NCI-H460 (cell line): ENCODE data around the gene MAN1A2. TPM values are rescaled to one million over a fixed set of nuclear protein-coding genes. Genes with fewer than 3 reads are reported as not detected.
"Not testable (repeated sequence)": the region's sequence is repeated elsewhere in the genome, so short reads cannot be mapped to it uniquely, and the experiment has no call there.

Source experiments
- DNase-seq: peaks from one replicate; pipeline ENCODE4 v3.0.0-alpha.2; 2016; ENCODE audit warnings: low read depth; ENCODE audit errors: extremely low read depth
- total RNA-seq: library from RNA; depleted of rRNA; stranded (reverse); fragments of >200 nt; shearing (Covaris generic); gene quantifications from 2 replicates; pipeline ENCODE4 v1.2.3, GENCODE V29; 2014

Gene MAN1A2
- total RNA-seq, 1 experiment from 2014 or later = 24.3 TPM

- DNase-seq = no peak
Observed at GRCh38 chr1:117555806-117556205, 188.6 kb downstream of the MAN1A2 start.

- no peak for DNase-seq
Observed at GRCh38 chr1:117556341-117556740, 189.1 kb downstream of the MAN1A2 start.

DNA sequence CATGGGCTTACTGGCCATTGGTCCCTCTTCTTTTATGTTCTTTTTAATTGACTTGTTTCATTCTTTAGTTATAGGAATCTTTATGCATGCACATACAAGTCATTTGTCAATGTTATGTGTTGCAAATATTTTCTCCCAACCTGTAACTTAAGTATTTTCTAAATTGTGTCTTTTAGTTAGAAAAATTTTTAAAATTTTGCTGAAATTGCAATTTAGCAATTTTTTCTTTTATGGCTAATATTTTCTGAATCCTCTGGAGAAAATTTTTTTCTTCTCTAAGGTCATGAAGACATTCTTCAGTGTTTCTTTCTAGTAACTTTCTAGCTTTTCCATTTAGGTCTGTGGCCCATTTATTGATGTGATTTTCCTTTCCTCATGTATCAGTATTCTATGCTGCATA is 189.7 kb downstream of the MAN1A2 start:
- no peak for DNase-seq

- not testable (repeated sequence) for DNase-seq
Observed at GRCh38 chr1:117558451-117558850, 191.2 kb downstream of the MAN1A2 start.

DNA sequence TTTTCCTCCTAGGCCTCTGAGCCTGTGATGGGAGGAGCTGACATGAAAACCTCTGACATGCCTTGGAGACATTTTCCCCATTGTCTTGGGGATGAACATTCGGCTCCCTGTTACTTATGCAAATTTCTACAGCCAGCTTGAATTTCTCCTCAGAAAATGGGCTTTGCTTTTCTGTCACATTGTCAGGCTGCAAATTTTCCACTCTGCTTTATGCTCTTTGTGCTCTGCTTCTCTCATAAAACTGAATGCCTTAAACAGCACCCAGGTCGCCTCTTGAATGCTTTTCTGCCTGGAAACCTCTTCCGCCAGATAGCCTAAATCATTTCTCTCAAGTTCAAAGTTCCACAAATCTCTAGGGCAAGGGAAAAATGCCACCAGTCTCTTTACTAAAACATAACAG is 191.9 kb downstream of the MAN1A2 start:
- no peak for DNase-seq

- no peak for DNase-seq
Observed at GRCh38 chr1:117559985-117560384, 192.7 kb downstream of the MAN1A2 start.

- DNase-seq = no peak
Observed at GRCh38 chr1:117561071-117561470, 193.8 kb downstream of the MAN1A2 start.

DNA sequence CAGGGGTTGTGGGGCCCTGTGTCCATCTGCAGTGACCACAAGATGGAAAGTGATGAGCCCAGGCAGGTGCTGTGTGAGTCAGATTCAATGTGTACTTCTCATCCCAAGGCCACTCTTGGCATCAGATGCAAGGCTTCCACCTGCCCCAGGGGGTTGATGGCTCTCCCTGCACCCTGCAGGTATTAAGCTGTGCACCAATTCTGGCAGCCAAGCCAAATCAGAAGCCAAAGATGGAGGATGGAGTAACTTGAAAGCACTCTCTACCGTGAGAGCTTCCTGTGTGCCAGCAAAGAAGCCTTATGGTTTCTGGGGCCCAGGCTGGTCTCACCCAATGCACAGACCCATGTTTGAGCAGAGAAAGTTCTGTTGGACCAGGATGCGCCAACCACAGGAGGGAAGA is 194.3 kb downstream of the MAN1A2 start:
- DNase-seq = no peak

- DNase-seq = no peak
Observed at GRCh38 chr1:117562581-117563491, 195.6 kb downstream of the MAN1A2 start.

- no peak for DNase-seq
Observed at GRCh38 chr1:117563492-117563875, 196.2 kb downstream of the MAN1A2 start.

DNA sequence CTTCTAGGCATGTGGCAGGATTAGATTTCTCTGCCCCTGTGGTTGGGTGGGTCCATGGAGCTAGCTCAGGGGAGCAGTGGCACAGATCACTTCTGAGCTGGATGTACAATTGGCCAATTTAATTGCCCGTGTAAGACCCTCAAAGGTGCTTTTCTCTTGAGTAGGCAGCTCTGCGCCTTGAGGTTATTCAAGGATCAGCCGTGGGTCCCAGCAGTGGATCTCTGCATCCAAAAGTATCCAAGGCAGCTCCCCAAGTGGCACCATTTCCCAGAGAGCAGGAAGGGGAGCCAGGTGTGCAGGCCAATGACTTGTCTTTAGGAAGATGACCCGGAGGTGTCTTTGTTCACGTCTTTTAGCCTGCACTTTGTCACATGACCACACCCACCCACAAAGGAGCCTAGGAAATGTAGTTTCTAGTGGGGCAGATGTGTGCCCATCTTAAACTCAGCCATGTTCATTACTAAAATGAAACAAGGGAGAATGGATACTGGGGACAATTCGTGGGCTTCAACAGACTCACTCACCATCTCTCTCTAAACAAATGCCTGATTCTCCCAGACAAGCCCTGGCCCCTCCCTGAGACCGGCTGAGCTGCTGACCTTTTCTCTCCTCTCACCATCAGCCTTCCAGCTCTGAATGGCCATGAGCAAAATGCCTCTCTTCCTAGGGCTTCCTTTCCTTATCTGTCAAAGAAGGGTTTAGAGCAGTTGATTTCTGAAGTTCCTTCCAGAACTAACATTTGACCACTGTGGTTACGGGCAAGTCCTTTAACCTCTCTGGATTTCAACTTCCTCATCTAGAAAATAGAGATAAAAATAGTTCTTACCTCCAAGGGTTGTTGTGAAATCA is 197.2 kb downstream of the MAN1A2 start:
- DNase-seq = no peak

- DNase-seq = no peak
Observed at GRCh38 chr1:117565076-117565556, 197.9 kb downstream of the MAN1A2 start.

- DNase-seq = no peak
Observed at GRCh38 chr1:117565745-117566455, 198.7 kb downstream of the MAN1A2 start.

DNA sequence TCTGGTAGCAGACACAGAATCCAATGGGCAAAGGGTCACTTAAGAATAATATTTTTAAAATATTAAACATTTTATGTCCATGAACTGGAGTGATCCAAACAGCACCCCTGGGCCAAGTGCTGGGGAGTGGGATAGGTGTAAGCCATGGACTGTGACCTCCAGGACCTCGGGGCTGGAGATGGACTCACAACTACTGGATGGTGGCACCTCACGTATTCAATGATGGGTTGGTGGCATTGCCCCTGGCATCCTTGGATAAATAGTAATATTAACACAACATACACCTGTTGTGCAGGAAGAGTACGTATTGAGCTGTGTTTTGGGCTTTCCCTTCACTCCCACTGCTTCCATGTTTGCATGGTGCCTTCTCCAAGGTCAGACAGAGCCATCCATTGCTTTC is 199.3 kb downstream of the MAN1A2 start:
- DNase-seq = no peak

DNA sequence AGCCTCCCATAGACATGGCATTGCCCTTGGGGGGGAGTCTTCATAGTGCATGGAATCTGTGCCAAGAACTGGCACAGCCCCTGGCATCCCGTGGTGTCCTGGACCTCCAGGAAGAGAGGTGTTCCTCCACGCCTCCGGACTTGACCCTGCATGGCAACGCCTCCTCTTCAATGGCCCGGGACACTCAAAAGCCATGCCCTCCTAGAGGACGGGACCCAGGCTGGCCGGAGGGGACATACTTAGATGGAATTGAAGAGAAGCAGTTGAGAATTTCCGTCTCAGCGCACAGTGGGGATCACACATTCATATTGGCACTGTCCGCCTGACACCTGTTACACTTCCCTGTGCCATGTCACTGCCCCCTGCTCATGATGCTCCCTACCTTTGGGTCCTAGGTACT is 200.2 kb downstream of the MAN1A2 start:
- no peak for DNase-seq

DNA sequence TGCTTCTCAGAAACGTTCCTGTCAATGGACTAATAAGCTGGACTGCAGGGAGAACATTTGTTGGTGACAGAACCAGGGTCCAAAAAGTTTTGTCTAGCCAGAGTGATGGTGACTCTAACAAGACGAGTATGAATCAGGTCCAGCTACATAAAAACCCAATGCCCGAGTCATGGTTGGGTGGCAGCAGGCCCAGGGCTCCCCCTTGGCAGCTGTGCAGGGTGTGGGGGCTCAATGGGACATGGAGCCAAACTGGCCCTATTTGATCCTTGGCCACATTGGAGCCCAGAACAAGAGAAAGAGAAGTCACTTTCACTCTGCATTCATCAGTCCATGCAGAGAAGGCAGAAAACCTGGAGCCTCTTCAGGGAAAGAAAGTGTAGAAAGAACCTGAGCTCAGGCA is 200.7 kb downstream of the MAN1A2 start:
- no peak for DNase-seq

GRCh38 chr1:117568999-117569398 is 201.8 kb downstream of the MAN1A2 start:
- no peak for DNase-seq

DNA sequence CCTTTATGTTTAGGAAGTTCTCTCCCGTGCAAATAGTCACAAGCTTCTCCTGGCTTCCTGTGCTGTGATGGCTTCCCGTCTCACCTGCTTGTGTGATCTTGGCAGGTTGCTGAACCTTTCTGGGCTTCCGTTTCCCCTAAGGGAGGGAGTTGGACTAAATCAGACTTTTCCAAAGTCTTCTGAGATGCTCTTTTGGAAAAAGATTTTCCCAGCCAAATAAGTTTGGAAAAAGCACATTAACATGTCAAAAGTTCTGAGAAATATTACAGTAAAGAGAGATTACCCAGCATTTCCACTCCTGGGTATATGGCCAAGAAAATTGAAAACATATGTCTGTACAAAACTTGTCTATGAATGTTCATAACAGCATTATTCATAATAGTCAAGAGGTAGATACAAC is 202.6 kb downstream of the MAN1A2 start:
- DNase-seq = no peak

DNA sequence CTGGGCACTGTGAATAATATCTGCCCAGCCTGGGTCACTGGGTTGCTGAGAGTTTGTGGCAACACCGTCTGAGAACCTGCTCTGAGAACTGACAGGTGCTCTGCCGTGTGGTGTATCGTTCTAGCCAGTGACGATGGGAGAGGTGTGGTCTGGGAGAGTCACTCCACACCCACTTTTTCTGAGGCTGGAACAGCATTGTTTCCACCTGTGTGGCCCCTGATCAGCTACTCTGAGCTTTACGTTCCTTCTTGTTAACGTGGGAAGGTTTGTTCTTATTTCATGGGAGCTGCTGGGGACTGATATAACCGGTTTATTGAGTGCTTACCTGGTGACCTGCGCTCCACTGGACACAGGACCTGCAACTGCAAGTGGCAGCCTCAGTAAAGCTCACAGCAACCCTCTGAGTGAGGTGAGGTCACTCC is 203.8 kb downstream of the MAN1A2 start:
- DNase-seq = no peak

GRCh38 chr1:117571496-117571895 is 204.2 kb downstream of the MAN1A2 start:
- no peak for DNase-seq

DNA sequence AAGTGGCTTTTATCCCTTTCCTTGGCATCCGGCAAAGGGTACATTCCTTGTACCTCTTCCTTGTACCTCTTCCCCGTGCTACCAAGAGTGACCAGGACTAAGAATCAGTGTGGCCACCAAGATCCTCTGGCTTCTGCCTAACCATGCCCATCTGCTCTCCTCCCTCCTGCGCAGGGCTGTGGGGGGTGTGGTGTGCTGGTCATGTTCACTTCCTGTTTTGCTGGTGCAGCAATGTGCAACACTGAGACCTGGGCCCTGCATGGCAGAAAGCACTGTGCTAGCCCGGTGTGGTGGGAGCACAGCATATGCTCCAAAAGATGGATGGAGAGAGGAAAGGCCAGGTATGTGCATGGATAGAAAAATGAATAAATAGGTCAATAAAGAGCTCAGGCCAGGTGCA is 205.3 kb downstream of the MAN1A2 start:
- no peak for DNase-seq
